ENCODE data around the gene SERGEF.

GRCh38 chr11:17752144-17752543 is 260.7 kb downstream of the SERGEF start:
- TF ChIP-seq CTCF (conservative IDR thresholded peaks at IDR 0.05) (no peak), EZH2 (IDR thresholded peaks at IDR 0.05; ENCODE audit: low read depth) (no peak)

Measured in PC-9 (cell line).